HepG2 (cell line): Measurements from ENCODE around the gene TF. TPM values are rescaled to one million over a fixed set of nuclear protein-coding genes. Genes with fewer than 3 reads are reported as not detected.
A peak's percentile ranks its signal among the peaks of the same experiment; 100 is the strongest.

Experiments used
- ATAC-seq: fragments of 200-7000 bp; cut with Tn5 transposase; 3 replicates; pipeline ENCODE4 v1.9.1; 2020; ENCODE audit warnings: mild to moderate bottlenecking, moderate library complexity
- BruUV-seq: library from RNA; stranded (reverse); fragments of 400-500 nt; replicated peaks from 2 replicates; lab custom pipeline; 2021; lab: Mats Ljungman, UMichigan
- CTCF ChIA-PET: fragments of 300-600 bp; formaldehyde crosslinking; extraction: SDS; loops from one replicate; lab custom pipeline; 2021; ENCODE audit warnings: low total read pairs, inconsistent platforms, low intra/inter-chr PET ratio; lab: Yijun Ruan, JAX
- POLR2A ChIA-PET: fragments of 350-600 bp; sonication (Branson Sonifier 250); formaldehyde crosslinking; loops from one replicate; lab custom pipeline; 2020; ENCODE audit warnings: antibody characterized with exemption, inconsistent platforms; lab: Yijun Ruan, JAX
- DNase-seq: peaks from one replicate; pipeline ENCODE4 v3.0.0-alpha.2; 2015; ENCODE audit warnings: low spot score
- FAIRE-seq: peaks from 3 replicates; lab custom pipeline; 2011; peaks lifted over from hg19 to GRCh38; lab: Jason Lieb, UNC
- H2AFZ ChIP-seq: one replicate; pipeline ENCODE4 v1.6.1; 2011; ENCODE audit warnings: low read length, inconsistent platforms
- H3K27ac ChIP-seq: fragments of 300-600 bp; 3 replicates; pipeline ENCODE4 v1.8.0; 2011; ENCODE audit warnings: mixed run types, mild to moderate bottlenecking, mixed read lengths, low read length, inconsistent platforms; ENCODE audit not compliant: insufficient read depth; ENCODE audit errors: extremely low read length
- H3K27me3 ChIP-seq, 2 experiments: fragments of 200-600 bp in 1 of 2; 2 replicates in 1 of 2; 3 replicates in 1 of 2; pipeline versions ENCODE4 v1.6.0 to v1.8.0; 2011; ENCODE audit warnings: low read length in 2 of 2, mild to moderate bottlenecking in 2 of 2, moderate library complexity in 2 of 2, inconsistent platforms in 1 of 2; ENCODE audit not compliant: insufficient read depth in 2 of 2, control insufficient read depth in 1 of 2
- H3K36me3 ChIP-seq, 2 experiments: fragments of 200-600 bp in 1 of 2; replicated peaks in 1 of 2; 2 replicates in 1 of 2; 3 replicates in 1 of 2; pipeline versions ENCODE4 v1.5.1 to v1.8.0; 2011; ENCODE audit warnings: low read length in 2 of 2, inconsistent platforms in 1 of 2; ENCODE audit not compliant: insufficient read depth in 2 of 2, control insufficient read depth in 1 of 2
- H3K4me1 ChIP-seq: 2 replicates; pipeline ENCODE4 v1.5.1; 2012; ENCODE audit warnings: low read length, inconsistent platforms; ENCODE audit not compliant: insufficient read depth
- H3K4me2 ChIP-seq: 2 replicates; pipeline ENCODE4 v1.6.0; 2011; ENCODE audit warnings: low read depth, low read length, inconsistent platforms
- H3K4me3 ChIP-seq, 3 experiments: fragments of 200-600 bp in 1 of 3; sonication (generic), shearing (Covaris generic) in 1 of 3; replicated peaks in 1 of 3; 2 replicates each; pipeline ENCODE4 v1.5.1; 2011 to 2016; ENCODE audit warnings: low read length in 3 of 3, inconsistent platforms in 2 of 3, low read depth in 2 of 3, mild to moderate bottlenecking in 2 of 3, control low read depth in 1 of 3, mixed read lengths in 1 of 3; ENCODE audit not compliant: insufficient read depth in 1 of 3
- H3K79me2 ChIP-seq: one replicate; pipeline ENCODE4 v1.6.1; 2011; ENCODE audit warnings: low read length, inconsistent platforms; ENCODE audit not compliant: insufficient read depth
- H3K9ac ChIP-seq: 2 replicates; pipeline ENCODE4 v1.6.0; 2011; ENCODE audit warnings: mild to moderate bottlenecking, low read depth, low read length, inconsistent platforms; ENCODE audit not compliant: insufficient read depth
- H3K9me3 ChIP-seq: 2 replicates; pipeline ENCODE4 v1.5.1; 2012; ENCODE audit warnings: mild to moderate bottlenecking, low read length
- H4K20me1 ChIP-seq: 2 replicates; pipeline ENCODE4 v1.6.0; 2011; ENCODE audit warnings: inconsistent platforms, mild to moderate bottlenecking, low read length, moderate library complexity; ENCODE audit not compliant: insufficient read depth
- AGO2 ChIP-seq: fragments of 200-400 bp; formaldehyde crosslinking; optimal IDR thresholded peaks from 2 replicates; pipeline ENCODE3; 2017; ENCODE audit warnings: mild to moderate bottlenecking, low read depth, low read length, moderate library complexity
- AKAP8 ChIP-seq: sonication (generic); formaldehyde crosslinking; IDR thresholded peaks from 2 replicates; pipeline ENCODE4 v1.5.1; 2020; ENCODE audit warnings: mild to moderate bottlenecking, missing genetic modification reagents
- ARNT2 ChIP-seq: sonication (generic); formaldehyde crosslinking; IDR thresholded peaks from 2 replicates; pipeline ENCODE4 v1.8.0; 2022; ENCODE audit warnings: mild to moderate bottlenecking, low read depth, missing genetic modification reagents, moderate library complexity
- BRF2 ChIP-seq: sonication (generic); formaldehyde crosslinking; IDR thresholded peaks from 2 replicates; pipeline ENCODE4 v1.8.1; 2022; ENCODE audit warnings: mild to moderate bottlenecking, missing genetic modification reagents
- EP300 ChIP-seq, 3 experiments: sonication (generic) in 1 of 3; formaldehyde crosslinking in 1 of 3; IDR thresholded peaks; 2 replicates each; pipeline versions ENCODE4 v1.5.1 to v1.6.1; 2011 to 2020; ENCODE audit warnings: low read depth in 2 of 3, low read length in 2 of 3, borderline replicate concordance in 1 of 3, improper control_type of control experiment in 1 of 3, mild to moderate bottlenecking in 1 of 3, missing genetic modification reagents in 1 of 3, moderate library complexity in 1 of 3
- HNF4A ChIP-seq: sonication (generic); formaldehyde crosslinking; IDR thresholded peaks from 2 replicates; pipeline ENCODE4 v1.4.0; 2020; ENCODE audit warnings: missing genetic modification reagents
- HNRNPL ChIP-seq: fragments of 200-400 bp; formaldehyde crosslinking; IDR thresholded peaks from 2 replicates; pipeline ENCODE4 v1.6.1; 2017; ENCODE audit warnings: mild to moderate bottlenecking, low read depth, low read length
- MAX ChIP-seq: IDR thresholded peaks from 2 replicates; pipeline ENCODE4 v1.6.1; 2012; ENCODE audit warnings: inconsistent platforms
- MYPOP ChIP-seq: sonication (generic); formaldehyde crosslinking; IDR thresholded peaks from 2 replicates; pipeline ENCODE4 v1.8.1; 2023; ENCODE audit warnings: mild to moderate bottlenecking, moderate library complexity, missing genetic modification reagents
- NFYB ChIP-seq: sonication (generic); formaldehyde crosslinking; IDR thresholded peaks from 2 replicates; pipeline ENCODE4 v1.4.0; 2020; ENCODE audit warnings: missing genetic modification reagents
- PLRG1 ChIP-seq: fragments of 450-650 bp; conservative IDR thresholded peaks from 2 replicates; pipeline ENCODE4 v1.6.1; 2016
- POLR2AphosphoS5 ChIP-seq: IDR thresholded peaks from 2 replicates; pipeline ENCODE4 v1.6.1; 2012; ENCODE audit warnings: low read depth, low read length
- POLR2G ChIP-seq: fragments of 200-400 bp; formaldehyde crosslinking; IDR thresholded peaks from 2 replicates; pipeline ENCODE4 v1.6.1; 2018; ENCODE audit warnings: mild to moderate bottlenecking, low read depth, low read length, moderate library complexity
- RBFOX2 ChIP-seq: fragments of 200-400 bp; formaldehyde crosslinking; IDR thresholded peaks from 2 replicates; pipeline ENCODE4 v1.6.1; 2017; ENCODE audit warnings: low read depth, mild to moderate bottlenecking, low read length
- RBM22 ChIP-seq: fragments of 200-400 bp; formaldehyde crosslinking; optimal IDR thresholded peaks from 2 replicates; pipeline ENCODE3; 2017; ENCODE audit warnings: mild to moderate bottlenecking, low read length, moderate library complexity
- REPIN1 ChIP-seq: sonication (generic); formaldehyde crosslinking; IDR thresholded peaks from 2 replicates; pipeline ENCODE4 v1.8.0; 2022; ENCODE audit warnings: missing genetic modification reagents, low read depth, mild to moderate bottlenecking, borderline replicate concordance
- SP4 ChIP-seq: sonication (generic); formaldehyde crosslinking; IDR thresholded peaks from 2 replicates; pipeline ENCODE4 v1.8.1; 2023; ENCODE audit warnings: mild to moderate bottlenecking, missing genetic modification reagents
- SYNCRIP ChIP-seq: fragments of 200-400 bp; formaldehyde crosslinking; IDR thresholded peaks from 2 replicates; pipeline ENCODE4 v1.6.1; 2018; ENCODE audit warnings: mild to moderate bottlenecking, low read depth, low read length; ENCODE audit not compliant: insufficient read depth
- ZFP82 ChIP-seq: sonication (generic); formaldehyde crosslinking; IDR thresholded peaks from 2 replicates; pipeline ENCODE4 v1.5.1; 2020; ENCODE audit warnings: mild to moderate bottlenecking, missing genetic modification reagents, borderline replicate concordance
- ZNF605 ChIP-seq: sonication (generic); formaldehyde crosslinking; IDR thresholded peaks from 2 replicates; pipeline ENCODE4 v1.8.0; 2022; ENCODE audit warnings: mild to moderate bottlenecking, missing genetic modification reagents
- ZNF672 ChIP-seq: sonication (generic); formaldehyde crosslinking; IDR thresholded peaks from 2 replicates; pipeline ENCODE4 v1.8.1; 2022; ENCODE audit warnings: missing genetic modification reagents
- ZNF746 ChIP-seq: sonication (generic); formaldehyde crosslinking; IDR thresholded peaks from 2 replicates; pipeline ENCODE4 v1.8.0; 2022; ENCODE audit warnings: mild to moderate bottlenecking, missing genetic modification reagents
- WGBS: methylation state at CpG from one replicate; pipeline ENCODE4 v1.1.6; 2017; ENCODE audit warnings: low lambda C conversion rate; 5-methylcytosine and 5-hydroxymethylcytosine counted together
- in situ Hi-C: cut with HindIII; loops from 2 replicates; pipeline ENCODE4 v1.10.0; 2017; ENCODE audit warnings: low pct_unique_long_range_greater_than_20kb; ENCODE audit not compliant: extremely low pct_ligation_motif_present
- intact Hi-C: fragments of 100-400 bp; cut with micrococcal nuclease; formaldehyde crosslinking; loops from one replicate; pipeline ENCODE4 v1.10.0; 2022; ENCODE audit not compliant: unreplicated experiment
- polyA plus RNA-seq, 8 experiments: library from polyadenylated mRNA; depleted of rRNA in 3 of 8; stranded (reverse) in 7 of 8; unstranded in 1 of 8; fragments of >200 nt; fragmentation: Illumina TruSeq in 4 of 8; extraction: Trizol in 4 of 8; gene quantifications; 2 replicates each; pipeline versions ENCODE4 v1.2.1 to v1.2.3, GENCODE V29; 2011 to 2016; ENCODE audit warnings: low read depth in 4 of 8, missing spikeins in 1 of 8, mixed read lengths in 1 of 8; ENCODE audit not compliant: insufficient read depth in 1 of 8
- total RNA-seq, 5 experiments: library from RNA; depleted of rRNA; stranded (reverse); fragments of >200 nt; fragmentation: Illumina TruSeq; extraction: Trizol; gene quantifications; 2 replicates each; pipeline ENCODE4 v1.2.3, GENCODE V29; 2016; ENCODE audit warnings: low read depth in 1 of 5
- TF ChIP-seq, protein P1 (sequence below): sonication (generic); formaldehyde crosslinking; IDR thresholded peaks from 2 replicates; pipeline ENCODE4 v1.8.1; 2023; ENCODE audit warnings: missing genetic modification reagents, mild to moderate bottlenecking, borderline replicate concordance

Gene TF
- total and polyA plus RNA-seq, 2 of the 13 experiments (the other 11 are each of a cell fraction or from before 2014, with no cell fraction given): 10,074 to 11,821 TPM

- intact Hi-C loops (no loop called here), in situ Hi-C loops (no loop called here)
- Histone ChIP-seq H3K27me3 (no peaks in the 10 kb centered on the region; a peak in 1 of 5 replicates), H3K27ac (no peak overlapping the region), H3K9me3 (no peaks in the 10 kb centered on the region), H3K4me2 (no peak overlapping the region), H3K36me3 (peaks cover 45 to 83% of the 10 kb centered on the region in 2 experiments), H2AFZ (no peak overlapping the region), H4K20me1 (peaks cover 98% of the 10 kb centered on the region), H3K9ac (no peak overlapping the region), H3K79me2 (peaks cover 45% of the 10 kb centered on the region), H3K4me3 (no peak overlapping the region), H3K4me1 (peaks cover 69% of the 10 kb centered on the region)
- CTCF ChIA-PET: no interaction called here
- FAIRE-seq: no peak
- no TSS peak for BruUV-seq
- no peak for ATAC-seq
- DNase-seq: no peak
- 97% methylated on average over 8 of the region's 13 CpGs for WGBS
- POLR2A ChIA-PET: interaction anchor here (1.1 to 1.7 kb wide), 6 partner anchors 10 to 90 kb away, joined by 3 to 9 read pairs (median 6); no protein-coding TSS in a partner anchor
- no peak for TF ChIP-seq NFYB (CRISPR knock-in tag)
- TF ChIP-seq BRF2 (CRISPR knock-in tag): peak; percentile 40; the same call in 1 of the 2 replicates
- TF ChIP-seq POLR2G: peak; percentile 72
- peak; percentile 27; the same call in 1 of the 2 replicates for TF ChIP-seq ZNF746 (CRISPR knock-in tag)
- no peak for TF ChIP-seq PLRG1
- no peak for TF ChIP-seq SYNCRIP
- TF ChIP-seq RBFOX2: peak; percentile 78
- peak; percentile 25; the same call in 1 of the 2 replicates for TF ChIP-seq MAX
- TF ChIP-seq EP300 (IDR thresholded peaks at IDR 0.05; ENCODE audit: low read depth in 2 of 2, low read length in 2 of 2): no peak
- no peak for TF ChIP-seq EP300 (CRISPR knock-in tag; IDR thresholded peaks at IDR 0.05; ENCODE audit: borderline replicate concordance)
- peak; percentile 66 for TF ChIP-seq AGO2
- TF ChIP-seq HNF4A: no peak
- 0 out of 2 replicates have a peak, but pooled peaks have one; percentile 24 for TF ChIP-seq AKAP8
- peak; percentile 15; the same call in 1 of the 2 replicates for TF ChIP-seq POLR2AphosphoS5
- TF ChIP-seq ZNF672 (CRISPR knock-in tag): no peak
- TF ChIP-seq SP4 (CRISPR knock-in tag): 0 out of 2 replicates have a peak, but pooled peaks have one; percentile 23
- no peak for TF ChIP-seq MYPOP
- no peak for TF ChIP-seq ZNF605
- TF ChIP-seq, protein P1, sequence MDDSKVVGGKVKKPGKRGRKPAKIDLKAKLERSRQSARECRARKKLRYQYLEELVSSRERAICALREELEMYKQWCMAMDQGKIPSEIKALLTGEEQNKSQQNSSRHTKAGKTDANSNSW (CRISPR knock-in tag): no peak
- TF ChIP-seq HNRNPL: peak; percentile 48; the same call in 1 of the 2 replicates
- peak; percentile 13; the same call in 1 of the 2 replicates for TF ChIP-seq REPIN1 (CRISPR knock-in tag)
- peak; percentile 94 for TF ChIP-seq RBM22
- TF ChIP-seq ARNT2 (CRISPR knock-in tag): no peak
- TF ChIP-seq ZFP82 (CRISPR knock-in tag): 0 out of 2 replicates have a peak, but pooled peaks have one; percentile 28
These were observed 7.0 kb downstream of the TF start for GRCh38 chr3:133753107-133753778.
